ENCODE data around the gene PRL.

PRL gene

GRCh38 chr6:22322103-22323030, 25.5 kb upstream of the PRL start:
- H4K20me1 ChIP-seq (ENCODE audit: insufficient read depth, low read length) = no peaks in the 10 kb centered on the region
- no peaks in the 10 kb centered on the region for H3K36me3 ChIP-seq (ENCODE audit: insufficient read depth, low read length)
- H3K4me3 ChIP-seq (ENCODE audit: low read depth in 1 of 2, low read length in 2 of 2) = no peak overlapping the region
- DNase-seq = no peak
- H3K4me2 ChIP-seq (ENCODE audit: insufficient read depth, low read length) = no peak overlapping the region
- H3K4me1 ChIP-seq (ENCODE audit: insufficient read depth, low read length) = no peaks in the 10 kb centered on the region
- TF ChIP-seq EZH2 (IDR thresholded peaks at IDR 0.05; ENCODE audit: borderline replicate concordance, low read depth, low read length, severe bottlenecking) (no peak), CTCF (IDR thresholded peaks at IDR 0.05; ENCODE audit: borderline replicate concordance, extremely low read depth, low read length, poor library complexity, severe bottlenecking) (no peak)
- no peaks in the 10 kb centered on the region for H3K9me3 ChIP-seq (ENCODE audit: insufficient read depth, low read length, severe bottlenecking)
- H2AFZ ChIP-seq (ENCODE audit: low read depth, low read length) = no peak overlapping the region
- H3K79me2 ChIP-seq (ENCODE audit: insufficient read depth, low read length) = no peaks in the 10 kb centered on the region
- ATAC-seq (ENCODE audit: insufficient read depth, low read depth) = no peak
- no peak overlapping the region for H3K27ac ChIP-seq (ENCODE audit: low read length)
- H3K27me3 ChIP-seq (ENCODE audit: insufficient read depth, low read length, poor library complexity) = no peaks in the 10 kb centered on the region
- H3K9ac ChIP-seq (ENCODE audit: low read depth, low read length) = no peak overlapping the region

- Histone ChIP-seq H3K27me3 (ENCODE audit: insufficient read depth, low read length, poor library complexity) (no peaks in the 10 kb centered on the region), H3K9ac (ENCODE audit: low read depth, low read length) (no peak overlapping the region), H3K4me1 (ENCODE audit: insufficient read depth, low read length) (no peaks in the 10 kb centered on the region), H3K4me2 (ENCODE audit: insufficient read depth, low read length) (no peak overlapping the region), H2AFZ (ENCODE audit: low read depth, low read length) (no peak overlapping the region), H4K20me1 (ENCODE audit: insufficient read depth, low read length) (no peaks in the 10 kb centered on the region), H3K36me3 (ENCODE audit: insufficient read depth, low read length) (no peaks in the 10 kb centered on the region), H3K4me3 (ENCODE audit: low read depth in 1 of 2, low read length in 2 of 2) (no peak overlapping the region), H3K9me3 (ENCODE audit: insufficient read depth, low read length, severe bottlenecking) (no peaks in the 10 kb centered on the region), H3K79me2 (ENCODE audit: insufficient read depth, low read length) (no peaks in the 10 kb centered on the region), H3K27ac (ENCODE audit: low read length) (no peak overlapping the region)
- ATAC-seq (ENCODE audit: insufficient read depth, low read depth) (no peak), DNase-seq (no peak)
- no peak for TF ChIP-seq CTCF (IDR thresholded peaks at IDR 0.05; ENCODE audit: borderline replicate concordance, extremely low read depth, low read length, poor library complexity, severe bottlenecking)
- no peak for TF ChIP-seq EZH2 (IDR thresholded peaks at IDR 0.05; ENCODE audit: borderline replicate concordance, low read depth, low read length, severe bottlenecking)
Measured at GRCh38 chr6:22320750-22321149, 23.9 kb upstream of the PRL start.

GRCh38 chr6:22318404-22318803, 21.6 kb upstream of the PRL start:
- TF ChIP-seq CTCF (IDR thresholded peaks at IDR 0.05; ENCODE audit: borderline replicate concordance, extremely low read depth, low read length, poor library complexity, severe bottlenecking) (no peak), EZH2 (IDR thresholded peaks at IDR 0.05; ENCODE audit: borderline replicate concordance, low read depth, low read length, severe bottlenecking) (no peak)
- Histone ChIP-seq H2AFZ (ENCODE audit: low read depth, low read length) (no peak overlapping the region), H3K27me3 (ENCODE audit: insufficient read depth, low read length, poor library complexity) (no peaks in the 10 kb centered on the region), H3K4me1 (ENCODE audit: insufficient read depth, low read length) (peaks cover 2% of the 10 kb centered on the region; the same call in 1 of the 2 replicates), H3K9ac (ENCODE audit: low read depth, low read length) (no peak overlapping the region), H3K9me3 (ENCODE audit: insufficient read depth, low read length, severe bottlenecking) (peaks cover 8% of the 10 kb centered on the region), H3K4me2 (ENCODE audit: insufficient read depth, low read length) (no peak overlapping the region), H4K20me1 (ENCODE audit: insufficient read depth, low read length) (no peaks in the 10 kb centered on the region), H3K36me3 (ENCODE audit: insufficient read depth, low read length) (no peaks in the 10 kb centered on the region), H3K4me3 (ENCODE audit: low read depth in 1 of 2, low read length in 2 of 2) (no peak overlapping the region), H3K79me2 (ENCODE audit: insufficient read depth, low read length) (no peaks in the 10 kb centered on the region), H3K27ac (ENCODE audit: low read length) (no peak overlapping the region)
- ATAC-seq (ENCODE audit: insufficient read depth, low read depth) (no peak), DNase-seq (no peak)

Data from DND-41 (cell line).